ENCODE measurements around the gene PI4KA.

DNA sequence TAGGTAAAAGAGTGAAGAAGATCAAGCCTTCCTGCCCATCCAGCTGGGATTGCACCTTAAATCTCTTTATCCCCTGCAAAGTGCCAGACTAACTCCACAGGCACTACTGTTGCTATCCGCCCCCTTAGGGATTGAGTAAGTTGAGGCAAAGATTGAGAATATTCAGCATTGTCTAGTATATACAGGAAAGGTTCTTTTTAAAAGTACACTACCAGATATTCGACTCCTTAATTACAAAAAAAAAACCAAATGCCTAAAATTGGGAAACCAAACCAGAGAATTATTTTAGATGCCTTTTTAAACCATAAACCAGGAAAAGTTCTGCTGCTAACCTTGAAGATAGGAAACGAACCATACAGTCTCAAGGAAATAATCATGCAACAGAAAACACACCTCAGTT is 73.2 kb downstream of the PI4KA start:
- TF ChIP-seq POLR2AphosphoS5 (IDR thresholded peaks at IDR 0.05) (no peak), CTCF (IDR thresholded peaks at IDR 0.05) (no peak), POLR2A (IDR thresholded peaks at IDR 0.05; ENCODE audit: low read depth) (no peak), EP300 (IDR thresholded peaks at IDR 0.05) (no peak)

Measured in esophagus muscularis mucosa (tissue), 4 donors.